ENCODE measurements around the gene TCL1A. TPM values are rescaled to one million over a fixed set of nuclear protein-coding genes. Genes with fewer than 3 reads are reported as not detected.

TCL1A gene
- total RNA-seq, 1 experiment from 2014 or later, result 0.30 TPM

DNA sequence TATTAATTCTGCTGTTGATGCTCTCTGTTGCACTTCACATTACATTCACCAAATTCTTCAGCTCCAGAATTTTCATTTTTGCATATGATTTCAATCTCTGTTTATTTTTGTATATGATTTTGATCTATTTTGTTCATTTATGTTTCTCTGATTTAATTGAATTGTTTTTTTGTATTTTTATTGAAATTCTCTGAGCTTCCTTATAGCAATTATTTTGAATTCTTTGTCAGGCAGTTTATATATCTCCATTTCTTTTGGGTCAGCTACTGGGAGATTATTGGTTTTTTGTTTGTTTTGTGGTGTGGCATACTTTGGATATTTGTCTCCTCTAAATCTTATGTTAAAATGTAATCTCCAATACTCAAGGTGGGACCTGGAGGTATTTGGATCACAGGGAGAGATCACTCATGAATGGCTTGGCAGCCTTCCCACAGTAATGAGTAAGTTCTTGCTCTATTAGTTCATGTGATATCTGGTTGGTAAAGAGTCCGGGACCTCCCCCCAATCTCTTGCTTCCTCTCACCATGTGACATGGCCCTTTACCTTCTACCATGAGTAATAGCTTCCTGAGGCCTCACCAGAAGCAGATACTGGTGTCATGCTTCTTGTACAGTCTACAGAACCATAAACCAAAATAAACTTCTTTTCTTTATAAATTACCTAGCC lies 8.7 kb upstream of the TCL1A start:
- ATAC-seq (no peak), DNase-seq (ENCODE audit: low read depth, low spot score) (no peak)
- Histone ChIP-seq H3K9ac (ENCODE audit: low read length) (no peak overlapping the region), H3K27ac (ENCODE audit: low read depth, low read length) (no peak overlapping the region), H3K27me3 (ENCODE audit: insufficient read depth, low read length) (peaks cover 29% of the 10 kb centered on the region), H3K9me3 (ENCODE audit: control insufficient read depth in 1 of 2, insufficient read depth in 1 of 2, low read depth in 1 of 2, low read length in 2 of 2) (no peaks in the 10 kb centered on the region), H3K9me2 (ENCODE audit: insufficient read depth) (no peaks in the 10 kb centered on the region), H3K79me2 (ENCODE audit: insufficient read depth, low read length) (no peaks in the 10 kb centered on the region), H4K20me1 (ENCODE audit: insufficient read depth) (no peaks in the 10 kb centered on the region), H3K4me2 (ENCODE audit: low read length) (no peak overlapping the region), H3K4me1 (ENCODE audit: control insufficient read depth in 1 of 2, insufficient read depth in 2 of 2, low read length in 2 of 2) (no peaks in the 10 kb centered on the region), H3K4me3 (replicated peaks in 1 of 2; ENCODE audit: low read depth in 1 of 2, low read length in 2 of 2) (no peak overlapping the region), H3K36me3 (ENCODE audit: control insufficient read depth in 1 of 2, insufficient read depth in 2 of 2, low read length in 2 of 2) (no peaks in the 10 kb centered on the region), H2AFZ (ENCODE audit: low read depth, low read length, poor library complexity, severe bottlenecking) (no peak overlapping the region)
- BruUV-seq (replicated peaks), result no TSS peak
- ChIA-PET POLR2A (no interaction called here), CTCF (no interaction called here), RAD21 (ENCODE audit: low non-redundant PET in 1 of 2, low total read pairs in 2 of 2, uncharacterized antibody in 2 of 2, unreplicated experiment in 2 of 2) (no interaction called here)
- TF ChIP-seq EZH2phosphoT487 (IDR thresholded peaks at IDR 0.05; ENCODE audit: borderline replicate concordance) (no peak), CBX3 (IDR thresholded peaks at IDR 0.05; ENCODE audit: low read depth) (no peak), EGR1 (IDR thresholded peaks at IDR 0.05; ENCODE audit: low read depth) (no peak), FOSL1 (IDR thresholded peaks at IDR 0.05; ENCODE audit: low read depth) (no peak), EZH2 (IDR thresholded peaks at IDR 0.05) (no peak)
- intact Hi-C loops (cut with micrococcal nuclease), result no loop called here

DNA sequence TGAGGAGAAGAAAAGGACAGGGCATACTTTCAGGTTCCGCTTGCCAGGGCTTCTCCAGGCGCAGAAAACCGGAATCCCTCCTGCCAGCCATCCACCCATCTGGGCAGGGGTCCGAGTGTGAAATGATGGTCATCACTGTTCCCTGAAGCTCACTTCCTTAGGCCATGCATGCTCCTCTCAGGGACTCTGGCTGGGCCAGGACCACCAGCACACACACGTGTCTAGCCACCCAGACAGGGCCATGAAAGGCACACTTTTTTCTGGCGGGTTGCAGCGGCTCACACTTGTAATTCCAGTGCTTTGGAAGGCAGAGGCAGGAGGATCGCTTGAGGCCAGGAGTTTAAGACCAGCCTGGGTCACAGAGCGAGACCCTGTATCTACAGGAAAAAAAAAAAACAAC lies 1.5 kb downstream of the TCL1A start:
- H3K4me1 ChIP-seq (ENCODE audit: control insufficient read depth in 1 of 2, insufficient read depth in 2 of 2, low read length in 2 of 2), result no peaks in the 10 kb centered on the region
- peaks cover 34% of the 10 kb centered on the region for H3K27me3 ChIP-seq (ENCODE audit: insufficient read depth, low read length)
- H3K9me3 ChIP-seq (ENCODE audit: control insufficient read depth in 1 of 2, insufficient read depth in 1 of 2, low read depth in 1 of 2, low read length in 2 of 2), result no peaks in the 10 kb centered on the region
- no TSS peak for BruUV-seq (replicated peaks)
- ChIA-PET POLR2A (no interaction called here), RAD21 (ENCODE audit: low non-redundant PET in 1 of 2, low total read pairs in 2 of 2, uncharacterized antibody in 2 of 2, unreplicated experiment in 2 of 2) (no interaction called here), CTCF (no interaction called here)
- no peak overlapping the region for H3K4me2 ChIP-seq (ENCODE audit: low read length)
- ATAC-seq (no peak), DNase-seq (ENCODE audit: low read depth, low spot score) (no peak)
- no peaks in the 10 kb centered on the region for H3K79me2 ChIP-seq (ENCODE audit: insufficient read depth, low read length)
- H3K27ac ChIP-seq (ENCODE audit: low read depth, low read length), result no peak overlapping the region
- intact Hi-C loops (cut with micrococcal nuclease), result no loop called here
- H3K36me3 ChIP-seq (ENCODE audit: control insufficient read depth in 1 of 2, insufficient read depth in 2 of 2, low read length in 2 of 2), result no peaks in the 10 kb centered on the region
- no peak overlapping the region for H2AFZ ChIP-seq (ENCODE audit: low read depth, low read length, poor library complexity, severe bottlenecking)
- no peak overlapping the region for H3K9ac ChIP-seq (ENCODE audit: low read length)
- H4K20me1 ChIP-seq (ENCODE audit: insufficient read depth), result no peaks in the 10 kb centered on the region
- no peaks in the 10 kb centered on the region for H3K9me2 ChIP-seq (ENCODE audit: insufficient read depth)
- no peak overlapping the region for H3K4me3 ChIP-seq (replicated peaks in 1 of 2; ENCODE audit: low read depth in 1 of 2, low read length in 2 of 2)
- no peak for TF ChIP-seq EGR1 (IDR thresholded peaks at IDR 0.05; ENCODE audit: low read depth)
- TF ChIP-seq EZH2 (IDR thresholded peaks at IDR 0.05), result no peak
- no peak for TF ChIP-seq SIN3A (IDR thresholded peaks at IDR 0.05; ENCODE audit: low read depth)
- no peak for TF ChIP-seq POLR2AphosphoS5 (IDR thresholded peaks at IDR 0.05; ENCODE audit: low read depth, low read length)
- TF ChIP-seq ZNF274 (IDR thresholded peaks at IDR 0.05; ENCODE audit: low read depth, low read length), result no peak
- TF ChIP-seq FOSL1 (IDR thresholded peaks at IDR 0.05; ENCODE audit: low read depth), result no peak
- TF ChIP-seq ELF1 (IDR thresholded peaks at IDR 0.05; ENCODE audit: borderline replicate concordance, low read depth), result no peak
- no peak for TF ChIP-seq CBX3 (IDR thresholded peaks at IDR 0.05; ENCODE audit: low read depth)
- TF ChIP-seq, protein P1, sequence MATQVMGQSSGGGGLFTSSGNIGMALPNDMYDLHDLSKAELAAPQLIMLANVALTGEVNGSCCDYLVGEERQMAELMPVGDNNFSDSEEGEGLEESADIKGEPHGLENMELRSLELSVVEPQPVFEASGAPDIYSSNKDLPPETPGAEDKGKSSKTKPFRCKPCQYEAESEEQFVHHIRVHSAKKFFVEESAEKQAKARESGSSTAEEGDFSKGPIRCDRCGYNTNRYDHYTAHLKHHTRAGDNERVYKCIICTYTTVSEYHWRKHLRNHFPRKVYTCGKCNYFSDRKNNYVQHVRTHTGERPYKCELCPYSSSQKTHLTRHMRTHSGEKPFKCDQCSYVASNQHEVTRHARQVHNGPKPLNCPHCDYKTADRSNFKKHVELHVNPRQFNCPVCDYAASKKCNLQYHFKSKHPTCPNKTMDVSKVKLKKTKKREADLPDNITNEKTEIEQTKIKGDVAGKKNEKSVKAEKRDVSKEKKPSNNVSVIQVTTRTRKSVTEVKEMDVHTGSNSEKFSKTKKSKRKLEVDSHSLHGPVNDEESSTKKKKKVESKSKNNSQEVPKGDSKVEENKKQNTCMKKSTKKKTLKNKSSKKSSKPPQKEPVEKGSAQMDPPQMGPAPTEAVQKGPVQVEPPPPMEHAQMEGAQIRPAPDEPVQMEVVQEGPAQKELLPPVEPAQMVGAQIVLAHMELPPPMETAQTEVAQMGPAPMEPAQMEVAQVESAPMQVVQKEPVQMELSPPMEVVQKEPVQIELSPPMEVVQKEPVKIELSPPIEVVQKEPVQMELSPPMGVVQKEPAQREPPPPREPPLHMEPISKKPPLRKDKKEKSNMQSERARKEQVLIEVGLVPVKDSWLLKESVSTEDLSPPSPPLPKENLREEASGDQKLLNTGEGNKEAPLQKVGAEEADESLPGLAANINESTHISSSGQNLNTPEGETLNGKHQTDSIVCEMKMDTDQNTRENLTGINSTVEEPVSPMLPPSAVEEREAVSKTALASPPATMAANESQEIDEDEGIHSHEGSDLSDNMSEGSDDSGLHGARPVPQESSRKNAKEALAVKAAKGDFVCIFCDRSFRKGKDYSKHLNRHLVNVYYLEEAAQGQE (IDR thresholded peaks at IDR 0.05; ENCODE audit: low read depth), result no peak
- TF ChIP-seq CEBPB (IDR thresholded peaks at IDR 0.05; ENCODE audit: low read depth), result no peak
- TF ChIP-seq EZH2phosphoT487 (IDR thresholded peaks at IDR 0.05; ENCODE audit: borderline replicate concordance), result no peak
- no peak for TF ChIP-seq POLR2A (IDR thresholded peaks at IDR 0.05; ENCODE audit: borderline replicate concordance, extremely low read depth, insufficient read depth, insufficient read length)
- no peak for TF ChIP-seq SRF (IDR thresholded peaks at IDR 0.05; ENCODE audit: low read depth)
- TF ChIP-seq, protein P2, sequence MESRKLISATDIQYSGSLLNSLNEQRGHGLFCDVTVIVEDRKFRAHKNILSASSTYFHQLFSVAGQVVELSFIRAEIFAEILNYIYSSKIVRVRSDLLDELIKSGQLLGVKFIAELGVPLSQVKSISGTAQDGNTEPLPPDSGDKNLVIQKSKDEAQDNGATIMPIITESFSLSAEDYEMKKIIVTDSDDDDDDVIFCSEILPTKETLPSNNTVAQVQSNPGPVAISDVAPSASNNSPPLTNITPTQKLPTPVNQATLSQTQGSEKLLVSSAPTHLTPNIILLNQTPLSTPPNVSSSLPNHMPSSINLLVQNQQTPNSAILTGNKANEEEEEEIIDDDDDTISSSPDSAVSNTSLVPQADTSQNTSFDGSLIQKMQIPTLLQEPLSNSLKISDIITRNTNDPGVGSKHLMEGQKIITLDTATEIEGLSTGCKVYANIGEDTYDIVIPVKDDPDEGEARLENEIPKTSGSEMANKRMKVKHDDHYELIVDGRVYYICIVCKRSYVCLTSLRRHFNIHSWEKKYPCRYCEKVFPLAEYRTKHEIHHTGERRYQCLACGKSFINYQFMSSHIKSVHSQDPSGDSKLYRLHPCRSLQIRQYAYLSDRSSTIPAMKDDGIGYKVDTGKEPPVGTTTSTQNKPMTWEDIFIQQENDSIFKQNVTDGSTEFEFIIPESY (IDR thresholded peaks at IDR 0.05; ENCODE audit: extremely low read depth, insufficient replicate concordance, low read length), result no peak
- no peak for TF ChIP-seq JUND (IDR thresholded peaks at IDR 0.05)
- TF ChIP-seq ZFX (IDR thresholded peaks at IDR 0.05), result no peak

Measured in HCT116 (cell line).